ENCODE results near the gene TMEM53.
"Not testable (repeated sequence)": the region's sequence is repeated elsewhere in the genome, so short reads cannot be mapped to it uniquely, and the experiment has no call there.

TMEM53 gene

DNA sequence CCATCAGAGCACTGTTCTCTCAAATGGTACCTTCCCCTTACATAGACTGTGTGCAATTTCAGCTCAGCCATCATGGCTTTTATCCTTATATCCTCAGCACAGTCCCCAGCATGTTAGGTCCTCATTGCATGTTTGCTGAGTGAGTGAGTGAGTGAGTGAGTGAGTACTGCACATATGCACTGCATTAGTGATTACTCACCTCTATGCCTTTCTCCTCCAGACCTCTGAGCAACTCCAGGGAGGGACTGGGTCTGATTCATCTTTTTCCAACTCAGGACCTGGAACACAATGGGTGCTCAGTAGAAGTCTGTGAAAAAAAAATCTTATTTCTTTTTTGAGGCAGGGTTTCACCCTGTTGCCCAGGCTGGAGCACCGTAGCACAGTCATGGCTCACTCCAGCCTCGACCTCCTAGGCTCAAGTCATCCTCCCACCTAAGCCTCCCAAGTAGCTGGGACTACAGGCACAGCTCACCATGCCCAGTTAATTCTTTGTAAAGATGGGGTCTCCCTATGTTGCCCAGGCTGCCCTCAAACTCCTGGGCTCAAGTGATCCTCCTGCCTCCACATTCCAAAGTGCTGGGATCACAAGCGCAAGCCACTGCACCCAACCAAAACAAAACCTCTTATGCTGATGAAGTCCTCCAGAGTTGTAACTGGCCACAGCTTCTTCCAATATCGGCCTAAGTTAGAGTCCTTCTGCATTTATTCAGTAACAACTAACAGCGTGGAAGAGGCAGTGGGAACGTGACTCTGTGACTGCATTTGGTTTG is 33.0 kb upstream of the TMEM53 start:
- no peak overlapping the region for H3K4me3 ChIP-seq (ENCODE audit: severe bottlenecking)
- no peaks in the 10 kb centered on the region for H3K36me3 ChIP-seq (ENCODE audit: low read depth)
- H3K9me3 ChIP-seq (ENCODE audit: severe bottlenecking): no peaks in the 10 kb centered on the region
- H3K27ac ChIP-seq (ENCODE audit: poor library complexity, severe bottlenecking): peak overlapping the region; percentile 46
- ATAC-seq (ENCODE audit: low read depth) (peak; percentile 99), DNase-seq (ENCODE audit: low spot score) (peak; percentile 62)
- TF ChIP-seq, protein P1, sequence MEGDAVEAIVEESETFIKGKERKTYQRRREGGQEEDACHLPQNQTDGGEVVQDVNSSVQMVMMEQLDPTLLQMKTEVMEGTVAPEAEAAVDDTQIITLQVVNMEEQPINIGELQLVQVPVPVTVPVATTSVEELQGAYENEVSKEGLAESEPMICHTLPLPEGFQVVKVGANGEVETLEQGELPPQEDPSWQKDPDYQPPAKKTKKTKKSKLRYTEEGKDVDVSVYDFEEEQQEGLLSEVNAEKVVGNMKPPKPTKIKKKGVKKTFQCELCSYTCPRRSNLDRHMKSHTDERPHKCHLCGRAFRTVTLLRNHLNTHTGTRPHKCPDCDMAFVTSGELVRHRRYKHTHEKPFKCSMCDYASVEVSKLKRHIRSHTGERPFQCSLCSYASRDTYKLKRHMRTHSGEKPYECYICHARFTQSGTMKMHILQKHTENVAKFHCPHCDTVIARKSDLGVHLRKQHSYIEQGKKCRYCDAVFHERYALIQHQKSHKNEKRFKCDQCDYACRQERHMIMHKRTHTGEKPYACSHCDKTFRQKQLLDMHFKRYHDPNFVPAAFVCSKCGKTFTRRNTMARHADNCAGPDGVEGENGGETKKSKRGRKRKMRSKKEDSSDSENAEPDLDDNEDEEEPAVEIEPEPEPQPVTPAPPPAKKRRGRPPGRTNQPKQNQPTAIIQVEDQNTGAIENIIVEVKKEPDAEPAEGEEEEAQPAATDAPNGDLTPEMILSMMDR (IDR thresholded peaks at IDR 0.05; ENCODE audit: poor library complexity, severe bottlenecking): no peak
- no peaks in the 10 kb centered on the region for H3K27me3 ChIP-seq (ENCODE audit: insufficient read depth, poor library complexity, severe bottlenecking)
- H3K4me1 ChIP-seq (ENCODE audit: insufficient read depth, poor library complexity, severe bottlenecking): no peaks in the 10 kb centered on the region

- no peak for ATAC-seq (ENCODE audit: low read depth)
- Histone ChIP-seq H3K4me1 (ENCODE audit: insufficient read depth, poor library complexity, severe bottlenecking) (peaks cover 2% of the 10 kb centered on the region), H3K9me3 (ENCODE audit: severe bottlenecking) (no peaks in the 10 kb centered on the region), H3K27me3 (ENCODE audit: insufficient read depth, poor library complexity, severe bottlenecking) (no peaks in the 10 kb centered on the region), H3K4me3 (ENCODE audit: severe bottlenecking) (no peak overlapping the region), H3K27ac (ENCODE audit: poor library complexity, severe bottlenecking) (no peak overlapping the region), H3K36me3 (ENCODE audit: low read depth) (no peaks in the 10 kb centered on the region)
- TF ChIP-seq, protein P1 (IDR thresholded peaks at IDR 0.05; ENCODE audit: poor library complexity, severe bottlenecking): no peak
- no peak for DNase-seq (ENCODE audit: low spot score)
Measured at GRCh38 chr1:44705938-44706337, 31.7 kb upstream of the TMEM53 start.

DNA sequence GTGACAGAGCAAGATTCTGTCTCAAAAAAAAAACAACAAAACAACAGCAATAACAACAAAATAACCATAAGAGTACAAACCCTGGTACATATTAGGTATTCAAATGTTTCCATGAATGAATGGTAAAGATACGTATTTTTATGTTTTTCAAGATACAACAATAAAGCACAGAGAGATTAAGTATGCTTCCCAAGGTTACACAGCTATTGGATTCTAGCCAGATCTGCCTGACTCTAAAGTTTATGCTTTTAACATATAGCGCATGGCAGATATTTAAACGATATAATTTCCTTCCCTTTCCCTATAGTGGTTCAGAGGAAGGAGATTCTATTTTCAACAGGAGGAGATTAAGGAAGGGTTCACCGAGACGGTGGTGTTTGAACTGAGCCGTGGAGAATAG is 31.2 kb upstream of the TMEM53 start:
- H3K36me3 ChIP-seq (ENCODE audit: low read depth): no peaks in the 10 kb centered on the region
- H3K4me3 ChIP-seq (ENCODE audit: severe bottlenecking): no peak overlapping the region
- DNase-seq (ENCODE audit: low spot score) (no peak), ATAC-seq (ENCODE audit: low read depth) (no peak)
- H3K27ac ChIP-seq (ENCODE audit: poor library complexity, severe bottlenecking): no peak overlapping the region
- H3K9me3 ChIP-seq (ENCODE audit: severe bottlenecking): no peaks in the 10 kb centered on the region
- H3K4me1 ChIP-seq (ENCODE audit: insufficient read depth, poor library complexity, severe bottlenecking): peaks cover 6% of the 10 kb centered on the region
- H3K27me3 ChIP-seq (ENCODE audit: insufficient read depth, poor library complexity, severe bottlenecking): no peaks in the 10 kb centered on the region
- TF ChIP-seq, protein P1 (IDR thresholded peaks at IDR 0.05; ENCODE audit: poor library complexity, severe bottlenecking): no peak

DNA sequence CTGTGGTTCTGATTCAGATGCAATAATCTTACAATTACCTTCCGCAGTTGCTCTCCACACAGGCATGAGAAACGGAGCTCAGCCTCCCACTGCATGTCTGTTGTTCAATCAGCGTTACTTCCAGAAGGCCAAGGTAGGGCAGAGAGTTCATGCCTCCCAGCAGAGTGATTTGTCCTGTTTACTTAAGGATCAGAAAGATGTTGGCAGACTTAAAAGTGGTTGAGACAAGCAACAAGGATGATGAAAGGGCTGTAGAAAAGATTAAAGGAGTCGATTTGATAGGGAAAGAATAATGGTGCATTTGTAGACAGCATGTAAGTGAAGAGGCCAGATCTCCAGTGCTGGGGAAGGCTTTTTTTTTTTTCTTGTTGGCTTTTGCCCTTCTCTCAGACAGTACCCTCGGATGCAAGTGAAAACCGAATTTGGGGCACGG is 26.9 kb upstream of the TMEM53 start:
- DNase-seq (ENCODE audit: low spot score): no peak
- Histone ChIP-seq H3K4me3 (ENCODE audit: severe bottlenecking) (no peak overlapping the region), H3K36me3 (ENCODE audit: low read depth) (no peaks in the 10 kb centered on the region), H3K4me1 (ENCODE audit: insufficient read depth, poor library complexity, severe bottlenecking) (peaks cover 6% of the 10 kb centered on the region), H3K27ac (ENCODE audit: poor library complexity, severe bottlenecking) (no peak overlapping the region), H3K27me3 (ENCODE audit: insufficient read depth, poor library complexity, severe bottlenecking) (no peaks in the 10 kb centered on the region), H3K9me3 (ENCODE audit: severe bottlenecking) (no peaks in the 10 kb centered on the region)
- TF ChIP-seq, protein P1 (IDR thresholded peaks at IDR 0.05; ENCODE audit: poor library complexity, severe bottlenecking): no peak
- ATAC-seq (ENCODE audit: low read depth): peak; percentile 77

- Histone ChIP-seq H3K4me1 (ENCODE audit: insufficient read depth, poor library complexity, severe bottlenecking) (peaks cover 6% of the 10 kb centered on the region), H3K27ac (ENCODE audit: poor library complexity, severe bottlenecking) (no peak overlapping the region), H3K36me3 (ENCODE audit: low read depth) (no peaks in the 10 kb centered on the region), H3K9me3 (ENCODE audit: severe bottlenecking) (no peaks in the 10 kb centered on the region), H3K27me3 (ENCODE audit: insufficient read depth, poor library complexity, severe bottlenecking) (no peaks in the 10 kb centered on the region), H3K4me3 (ENCODE audit: severe bottlenecking) (no peak overlapping the region)
- DNase-seq (ENCODE audit: low spot score) (no peak), ATAC-seq (ENCODE audit: low read depth) (no peak)
- TF ChIP-seq, protein P1 (IDR thresholded peaks at IDR 0.05; ENCODE audit: poor library complexity, severe bottlenecking): no peak
Measured at GRCh38 chr1:44700573-44700972, 26.3 kb upstream of the TMEM53 start.

GRCh38 chr1:44699375-44699774 is 25.1 kb upstream of the TMEM53 start:
- H3K9me3 ChIP-seq (ENCODE audit: severe bottlenecking); H3K27ac ChIP-seq (ENCODE audit: poor library complexity, severe bottlenecking); H3K36me3 ChIP-seq (ENCODE audit: low read depth); DNase-seq (ENCODE audit: low spot score); H3K4me1 ChIP-seq (ENCODE audit: insufficient read depth, poor library complexity, severe bottlenecking); H3K4me3 ChIP-seq (ENCODE audit: severe bottlenecking); ATAC-seq (ENCODE audit: low read depth); H3K27me3 ChIP-seq (ENCODE audit: insufficient read depth, poor library complexity, severe bottlenecking): not testable (repeated sequence)
